SK-N-SH (cell line): ENCODE results near the gene PAAF1. TPM values are rescaled to one million over a fixed set of nuclear protein-coding genes. Genes with fewer than 3 reads are reported as not detected.

Experiments
- CTCF ChIA-PET: fragments of 300-600, 350-600 bp; formaldehyde crosslinking; extraction: SDS; loops from one replicate; lab custom pipeline; 2021; lab: Yijun Ruan, JAX
- POLR2A ChIA-PET: fragments of 350-600 bp; sonication (Branson Sonifier 250); formaldehyde crosslinking; extraction: SDS; loops from one replicate; lab custom pipeline; 2020; ENCODE audit warnings: antibody characterized with exemption, inconsistent platforms; lab: Yijun Ruan, JAX
- DNase-seq: peaks from one replicate; pipeline ENCODE4 v3.0.0; 2012
- H2AFZ ChIP-seq: fragments of 200-600 bp; sonication (generic); 2 replicates; pipeline ENCODE4 v1.8.1; 2016; ENCODE audit warnings: antibody characterized with exemption, mild to moderate bottlenecking, low read depth
- H3F3A ChIP-seq: fragments of 200-600 bp; sonication (generic); replicated peaks from 2 replicates; pipeline ENCODE3; 2016; ENCODE audit warnings: antibody characterized with exemption, mild to moderate bottlenecking; ENCODE audit not compliant: insufficient read depth
- H3K27ac ChIP-seq, 2 experiments: fragments of 200-500 bp in 1 of 2; fragments of 200-600 bp in 1 of 2; sonication (Bioruptor generic) in 1 of 2; sonication (generic), shearing (Covaris generic) in 1 of 2; 2 replicates each; pipeline versions ENCODE4 v1.5.1 to v1.6.1; 2014 to 2016; ENCODE audit warnings: low read depth in 2 of 2, inconsistent platforms in 1 of 2, low read length in 1 of 2, mild to moderate bottlenecking in 1 of 2, mixed read lengths in 1 of 2
- H3K27me3 ChIP-seq: fragments of 200-600 bp; sonication (generic), shearing (Covaris generic); 2 replicates; pipeline ENCODE4 v1.6.1; 2016; ENCODE audit warnings: mixed run types; ENCODE audit not compliant: insufficient read depth
- H3K36me3 ChIP-seq, 2 experiments: fragments of 200-500 bp in 1 of 2; fragments of 200-600 bp in 1 of 2; sonication (Bioruptor generic) in 1 of 2; sonication (generic) in 1 of 2; replicated peaks in 1 of 2; 2 replicates each; pipeline versions ENCODE3 to v1.5.1; 2014 to 2016; ENCODE audit warnings: low read length in 1 of 2, mild to moderate bottlenecking in 1 of 2; ENCODE audit not compliant: insufficient read depth in 2 of 2, control insufficient read depth in 1 of 2
- H3K4me1 ChIP-seq, 2 experiments: fragments of 200-500 bp in 1 of 2; fragments of 200-600 bp in 1 of 2; sonication (Bioruptor generic) in 1 of 2; sonication (generic), shearing (Covaris generic) in 1 of 2; 2 replicates each; pipeline versions ENCODE4 v1.5.1 to v1.6.1; 2014 to 2016; ENCODE audit warnings: low read depth in 1 of 2, low read length in 1 of 2, mixed run types in 1 of 2; ENCODE audit not compliant: insufficient read depth in 2 of 2, control insufficient read depth in 1 of 2
- H3K4me2 ChIP-seq: fragments of 200-600 bp; sonication (generic), shearing (Covaris generic); 2 replicates; pipeline ENCODE4 v1.6.1; 2017; ENCODE audit warnings: mixed run types
- H3K4me3 ChIP-seq, 2 experiments: fragments of 200-500 bp in 1 of 2; fragments of 200-600 bp in 1 of 2; sonication (Bioruptor generic) in 1 of 2; sonication (generic), shearing (Covaris generic) in 1 of 2; 2 replicates each; pipeline versions ENCODE4 v1.5.1 to v1.8.1; 2014 to 2016; ENCODE audit warnings: low read depth in 2 of 2, inconsistent platforms in 1 of 2, low read length in 1 of 2, mild to moderate bottlenecking in 1 of 2, mixed read lengths in 1 of 2, moderate library complexity in 1 of 2
- H3K79me2 ChIP-seq: fragments of 200-600 bp; sonication (generic); 2 replicates; pipeline ENCODE4 v1.8.1; 2017; ENCODE audit warnings: mild to moderate bottlenecking; ENCODE audit not compliant: insufficient read depth
- H3K9ac ChIP-seq: fragments of 200-600 bp; sonication (generic); 2 replicates; pipeline ENCODE4 v1.6.1; 2017; ENCODE audit warnings: mixed run types
- H3K9me2 ChIP-seq: fragments of 200-600 bp; sonication (generic); 2 replicates; pipeline ENCODE4 v1.6.1; 2017; ENCODE audit warnings: mixed run types
- H3K9me3 ChIP-seq: fragments of 200-600 bp; sonication (generic); 2 replicates; pipeline ENCODE4 v1.6.1; 2017; ENCODE audit warnings: mixed run types, mild to moderate bottlenecking, moderate library complexity
- H4K20me1 ChIP-seq: fragments of 200-600 bp; sonication (generic); 2 replicates; pipeline ENCODE4 v1.6.1; 2017; ENCODE audit warnings: mild to moderate bottlenecking, mixed run types; ENCODE audit not compliant: insufficient read depth
- ELF1 ChIP-seq: IDR thresholded peaks from 2 replicates; pipeline ENCODE4 v1.4.0; 2012
- EP300 ChIP-seq, 2 experiments: IDR thresholded peaks; 2 replicates each; pipeline versions ENCODE4 v1.4.0 to v1.6.1; 2012; ENCODE audit warnings: borderline replicate concordance in 1 of 2, low read depth in 1 of 2, low read length in 1 of 2
- EZH2phosphoT487 ChIP-seq: fragments of 200-600 bp; sonication (generic); IDR thresholded peaks from 2 replicates; pipeline ENCODE4 v1.6.1; 2017; ENCODE audit warnings: low read depth, mixed run types, mild to moderate bottlenecking, antibody characterized with exemption, moderate library complexity, borderline replicate concordance
- FOXJ3 ChIP-seq: sonication (generic); formaldehyde crosslinking; IDR thresholded peaks from 2 replicates; pipeline ENCODE4 v1.5.1; 2020; ENCODE audit warnings: mild to moderate bottlenecking, missing genetic modification reagents
- FOXM1 ChIP-seq: IDR thresholded peaks from 2 replicates; pipeline ENCODE4 v1.4.0; 2012; ENCODE audit warnings: low read depth, mild to moderate bottlenecking
- GATA2 ChIP-seq: sonication (generic); formaldehyde crosslinking; IDR thresholded peaks from 2 replicates; pipeline ENCODE4 v1.5.0; 2020; ENCODE audit warnings: mild to moderate bottlenecking, missing genetic modification reagents
- MAX ChIP-seq: IDR thresholded peaks from 2 replicates; pipeline ENCODE4 v1.4.0; 2012; ENCODE audit warnings: low read depth
- POLR2AphosphoS5 ChIP-seq: IDR thresholded peaks from 2 replicates; pipeline ENCODE4 v1.6.1; 2012; ENCODE audit warnings: low read depth, low read length
- RAD21 ChIP-seq: IDR thresholded peaks from 2 replicates; pipeline ENCODE4 v1.6.1; 2012; ENCODE audit warnings: mild to moderate bottlenecking, low read length
- RCOR1 ChIP-seq: fragments of 150-350 bp; IDR thresholded peaks from 2 replicates; pipeline ENCODE4 v1.6.1; 2017; ENCODE audit warnings: antibody characterized with exemption, low read length
- SIN3A ChIP-seq: IDR thresholded peaks from 2 replicates; pipeline ENCODE4 v1.6.1; 2012; ENCODE audit warnings: low read depth, mild to moderate bottlenecking, low read length, moderate library complexity, borderline replicate concordance
- TEAD4 ChIP-seq: IDR thresholded peaks from 2 replicates; pipeline ENCODE4 v1.4.0; 2012; ENCODE audit warnings: mild to moderate bottlenecking, borderline replicate concordance; ENCODE audit not compliant: insufficient read depth
- YY1 ChIP-seq: IDR thresholded peaks from 2 replicates; pipeline ENCODE4 v1.4.0; 2012; ENCODE audit warnings: low read depth, mild to moderate bottlenecking
- ZBTB33 ChIP-seq: IDR thresholded peaks from 2 replicates; pipeline ENCODE4 v1.4.0; 2012; ENCODE audit warnings: low read depth, borderline replicate concordance
- WGBS: methylation state at CpG from one replicate; pipeline ENCODE4 v1.1.6; 2017; ENCODE audit warnings: low lambda C conversion rate; 5-methylcytosine and 5-hydroxymethylcytosine counted together
- polyA plus RNA-seq, 3 experiments: library from polyadenylated mRNA; depleted of rRNA; stranded (reverse); fragments of >200 nt; gene quantifications; 2 replicates each; pipeline ENCODE4 v1.2.3, GENCODE V29; 2012
- TF ChIP-seq, protein P1 (sequence below): fragments of 200-600 bp; sonication (generic); IDR thresholded peaks from 2 replicates; pipeline ENCODE4 v1.6.1; 2017; ENCODE audit warnings: antibody characterized with exemption, mild to moderate bottlenecking, moderate library complexity
- TF ChIP-seq, protein P2 (sequence below): IDR thresholded peaks from 2 replicates; pipeline ENCODE4; 2012
- TF ChIP-seq, protein P3 (sequence below): fragments of 150-350 bp; IDR thresholded peaks from 2 replicates; pipeline ENCODE4 v1.6.1; 2016; ENCODE audit warnings: mild to moderate bottlenecking, low read depth, low read length

PAAF1 gene
- polyA plus RNA-seq, 1 of the 3 experiments (the other 2 are of a cell fraction): 23.2 TPM

GRCh38 chr11:73978576-73979086, 101.8 kb downstream of the PAAF1 start:
- 92% methylated on average over 3 of the region's 3 CpGs for WGBS
- DNase-seq: no peak
- TF ChIP-seq RCOR1 (no peak), ZBTB33 (no peak), EP300 (IDR thresholded peaks at IDR 0.05; ENCODE audit: borderline replicate concordance in 1 of 2, low read depth in 1 of 2, low read length in 1 of 2) (no peak), FOXM1 (no peak), EZH2phosphoT487 (no peak), YY1 (no peak), ELF1 (no peak), RAD21 (no peak), FOXJ3 (CRISPR knock-in tag) (no peak), TEAD4 (no peak), SIN3A (no peak), POLR2AphosphoS5 (no peak), MAX (no peak), GATA2 (CRISPR knock-in tag) (no peak)
- TF ChIP-seq, protein P1, sequence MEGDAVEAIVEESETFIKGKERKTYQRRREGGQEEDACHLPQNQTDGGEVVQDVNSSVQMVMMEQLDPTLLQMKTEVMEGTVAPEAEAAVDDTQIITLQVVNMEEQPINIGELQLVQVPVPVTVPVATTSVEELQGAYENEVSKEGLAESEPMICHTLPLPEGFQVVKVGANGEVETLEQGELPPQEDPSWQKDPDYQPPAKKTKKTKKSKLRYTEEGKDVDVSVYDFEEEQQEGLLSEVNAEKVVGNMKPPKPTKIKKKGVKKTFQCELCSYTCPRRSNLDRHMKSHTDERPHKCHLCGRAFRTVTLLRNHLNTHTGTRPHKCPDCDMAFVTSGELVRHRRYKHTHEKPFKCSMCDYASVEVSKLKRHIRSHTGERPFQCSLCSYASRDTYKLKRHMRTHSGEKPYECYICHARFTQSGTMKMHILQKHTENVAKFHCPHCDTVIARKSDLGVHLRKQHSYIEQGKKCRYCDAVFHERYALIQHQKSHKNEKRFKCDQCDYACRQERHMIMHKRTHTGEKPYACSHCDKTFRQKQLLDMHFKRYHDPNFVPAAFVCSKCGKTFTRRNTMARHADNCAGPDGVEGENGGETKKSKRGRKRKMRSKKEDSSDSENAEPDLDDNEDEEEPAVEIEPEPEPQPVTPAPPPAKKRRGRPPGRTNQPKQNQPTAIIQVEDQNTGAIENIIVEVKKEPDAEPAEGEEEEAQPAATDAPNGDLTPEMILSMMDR: no peak
- TF ChIP-seq, protein P2, sequence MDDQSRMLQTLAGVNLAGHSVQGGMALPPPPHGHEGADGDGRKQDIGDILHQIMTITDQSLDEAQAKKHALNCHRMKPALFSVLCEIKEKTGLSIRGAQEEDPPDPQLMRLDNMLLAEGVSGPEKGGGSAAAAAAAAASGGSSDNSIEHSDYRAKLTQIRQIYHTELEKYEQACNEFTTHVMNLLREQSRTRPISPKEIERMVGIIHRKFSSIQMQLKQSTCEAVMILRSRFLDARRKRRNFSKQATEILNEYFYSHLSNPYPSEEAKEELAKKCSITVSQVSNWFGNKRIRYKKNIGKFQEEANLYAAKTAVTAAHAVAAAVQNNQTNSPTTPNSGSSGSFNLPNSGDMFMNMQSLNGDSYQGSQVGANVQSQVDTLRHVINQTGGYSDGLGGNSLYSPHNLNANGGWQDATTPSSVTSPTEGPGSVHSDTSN: no peak
- TF ChIP-seq, protein P3, sequence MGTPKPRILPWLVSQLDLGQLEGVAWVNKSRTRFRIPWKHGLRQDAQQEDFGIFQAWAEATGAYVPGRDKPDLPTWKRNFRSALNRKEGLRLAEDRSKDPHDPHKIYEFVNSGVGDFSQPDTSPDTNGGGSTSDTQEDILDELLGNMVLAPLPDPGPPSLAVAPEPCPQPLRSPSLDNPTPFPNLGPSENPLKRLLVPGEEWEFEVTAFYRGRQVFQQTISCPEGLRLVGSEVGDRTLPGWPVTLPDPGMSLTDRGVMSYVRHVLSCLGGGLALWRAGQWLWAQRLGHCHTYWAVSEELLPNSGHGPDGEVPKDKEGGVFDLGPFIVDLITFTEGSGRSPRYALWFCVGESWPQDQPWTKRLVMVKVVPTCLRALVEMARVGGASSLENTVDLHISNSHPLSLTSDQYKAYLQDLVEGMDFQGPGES: no peak
- Histone ChIP-seq H2AFZ (no peak overlapping the region), H3K79me2 (peaks cover 8% of the 10 kb centered on the region; the same call in 1 of the 2 replicates), H4K20me1 (no peaks in the 10 kb centered on the region), H3K4me1 (peaks cover 4 to 17% of the 10 kb centered on the region in 2 experiments; a peak in 2 of 4 replicates), H3K4me2 (no peak overlapping the region), H3K36me3 (peaks cover 4 to 42% of the 10 kb centered on the region in 2 experiments), H3K27me3 (no peaks in the 10 kb centered on the region), H3K9me2 (no peaks in the 10 kb centered on the region), H3K9ac (no peak overlapping the region), H3K9me3 (no peaks in the 10 kb centered on the region), H3K27ac (no peak overlapping the region), H3F3A (peaks cover 2% of the 10 kb centered on the region), H3K4me3 (no peak overlapping the region)
- POLR2A ChIA-PET: no interaction called here
- CTCF ChIA-PET: interaction anchor here (0.8 to 1.5 kb wide), 3 partner anchors 10 to 46 kb away, joined by 3 to 6 read pairs (median 3); no protein-coding TSS in a partner anchor
